ENCODE measurements around the gene TAP1. TPM values are rescaled to one million over a fixed set of nuclear protein-coding genes. Genes with fewer than 3 reads are reported as not detected.

TAP1 gene
- total RNA-seq, 1 donor from 2014 or later = 29.7 TPM

- Mint-ChIP-seq H3K4me1 (ENCODE audit: low read depth) (peaks cover 8% of the 10 kb centered on the region), H3K27me3 (ENCODE audit: low read depth) (peaks cover 7% of the 10 kb centered on the region), H3K4me3 (ENCODE audit: unreplicated experiment) (no peak overlapping the region), H3K9me3 (ENCODE audit: low read depth) (no peaks in the 10 kb centered on the region), H3K27ac (ENCODE audit: unreplicated experiment) (no peak overlapping the region), H3K36me3 (ENCODE audit: low read depth) (no peaks in the 10 kb centered on the region)
- no peak for TF ChIP-seq CTCF (IDR thresholded peaks at IDR 0.05)
- no peak for DNase-seq (ENCODE audit: low spot score)
These were observed 33.8 kb downstream of the TAP1 start for GRCh38 chr6:32819729-32820128.

- Mint-ChIP-seq H3K27ac (ENCODE audit: unreplicated experiment) (no peak overlapping the region), H3K27me3 (ENCODE audit: low read depth) (peaks cover 10% of the 10 kb centered on the region), H3K4me3 (ENCODE audit: unreplicated experiment) (no peak overlapping the region), H3K36me3 (ENCODE audit: low read depth) (no peaks in the 10 kb centered on the region), H3K4me1 (ENCODE audit: low read depth) (peaks cover 8% of the 10 kb centered on the region), H3K9me3 (ENCODE audit: low read depth) (no peaks in the 10 kb centered on the region)
- no peak for TF ChIP-seq CTCF (IDR thresholded peaks at IDR 0.05)
- DNase-seq (ENCODE audit: low spot score) = no peak
These were observed 34.6 kb downstream of the TAP1 start for GRCh38 chr6:32818867-32819266.

DNA sequence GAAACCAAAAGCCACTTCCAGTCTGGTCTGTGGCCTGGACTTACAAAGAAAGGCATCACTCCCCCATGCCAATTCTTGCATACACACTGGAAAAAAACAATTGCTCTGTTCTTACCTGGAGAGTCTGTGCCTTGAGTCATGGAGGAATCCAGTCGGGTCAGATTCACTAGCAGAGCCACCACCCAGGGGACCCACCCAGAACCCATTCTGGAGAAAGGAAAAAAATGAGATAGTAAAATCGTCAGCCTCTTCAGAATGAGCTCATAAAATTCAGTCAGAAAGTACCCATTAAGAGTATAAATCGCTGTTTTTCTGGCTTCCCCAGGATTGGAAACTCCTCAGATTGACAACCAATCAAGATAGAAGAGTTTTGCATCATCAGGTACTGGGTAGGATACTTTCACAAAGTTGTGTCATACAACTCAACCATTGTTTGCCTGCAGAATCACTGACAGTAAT, 36.7 kb downstream of the TAP1 start, which contains the start of gene HLA-DOB:
Gene HLA-DOB, minus strand, starts transcription at position 257 of the 459 bp plus-strand sequence. Its CDS starts 51 bp downstream, at position 206.
- no peak for DNase-seq (ENCODE audit: low spot score)
- Mint-ChIP-seq H3K27ac (ENCODE audit: unreplicated experiment) (no peak within 1 kb of the TSS), H3K4me3 (ENCODE audit: unreplicated experiment) (no peak within 1 kb of the TSS), H3K27me3 (ENCODE audit: low read depth) (peaks cover 23% of the 10 kb centered on the region), H3K9me3 (ENCODE audit: low read depth) (no peaks in the 10 kb centered on the region), H3K36me3 (ENCODE audit: low read depth) (peaks cover 3% of the 10 kb centered on the region), H3K4me1 (ENCODE audit: low read depth) (peaks cover 8% of the 10 kb centered on the region)
- TF ChIP-seq CTCF (IDR thresholded peaks at IDR 0.05) = no peak

DNA sequence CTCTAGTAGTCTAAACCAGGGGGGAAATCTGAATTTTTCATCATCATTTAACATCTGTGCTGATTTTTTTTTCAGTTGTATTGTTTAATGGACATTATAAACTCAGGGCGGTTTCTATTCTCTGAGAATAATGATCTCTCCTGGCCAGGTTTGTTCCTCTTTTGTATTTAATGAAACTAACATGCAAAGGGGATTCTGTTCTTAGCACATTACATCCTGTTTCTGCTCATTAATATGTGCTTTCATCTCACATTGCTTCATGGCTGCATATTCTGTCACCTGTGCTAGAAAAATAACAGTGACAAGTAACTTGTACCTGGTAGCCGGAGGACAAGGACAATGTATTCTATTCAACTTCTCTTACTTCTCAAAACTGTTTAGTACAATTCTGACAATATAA, 37.5 kb downstream of the TAP1 start:
- DNase-seq (ENCODE audit: low spot score) = no peak
- no peak for TF ChIP-seq CTCF (IDR thresholded peaks at IDR 0.05)
- H3K4me1 Mint-ChIP-seq (ENCODE audit: low read depth) = peaks cover 8% of the 10 kb centered on the region
- H3K27ac Mint-ChIP-seq (ENCODE audit: unreplicated experiment) = no peak overlapping the region
- H3K9me3 Mint-ChIP-seq (ENCODE audit: low read depth) = no peaks in the 10 kb centered on the region
- H3K4me3 Mint-ChIP-seq (ENCODE audit: unreplicated experiment) = no peak overlapping the region
- peaks cover 3% of the 10 kb centered on the region for H3K36me3 Mint-ChIP-seq (ENCODE audit: low read depth)
- H3K27me3 Mint-ChIP-seq (ENCODE audit: low read depth) = peaks cover 23% of the 10 kb centered on the region

DNA sequence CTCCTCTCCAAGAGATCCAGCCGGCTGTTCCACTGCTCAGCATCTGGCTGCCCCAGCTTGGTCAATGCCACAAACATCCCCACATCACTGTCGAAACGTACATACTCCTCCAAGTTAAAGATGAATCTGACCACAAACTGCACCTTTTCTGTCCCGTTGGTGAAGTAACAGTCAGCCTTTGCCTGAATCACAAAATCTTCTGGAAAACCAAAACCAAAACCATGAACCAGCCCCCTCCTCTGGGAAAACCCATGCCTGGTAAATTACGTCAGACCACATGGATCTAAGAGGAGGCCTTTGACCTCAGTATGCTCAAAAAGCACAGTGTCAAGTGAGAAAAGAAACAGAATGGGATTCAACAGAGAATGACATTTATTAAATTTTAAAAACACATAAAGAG, 38.4 kb downstream of the TAP1 start:
- peaks cover 3% of the 10 kb centered on the region for H3K36me3 Mint-ChIP-seq (ENCODE audit: low read depth)
- no peak for DNase-seq (ENCODE audit: low spot score)
- no peak for TF ChIP-seq CTCF (IDR thresholded peaks at IDR 0.05)

More for the DNA sequence above, 38.4 kb downstream of the TAP1 start:
- H3K9me3 Mint-ChIP-seq (ENCODE audit: low read depth) = no peaks in the 10 kb centered on the region
- H3K4me3 Mint-ChIP-seq (ENCODE audit: unreplicated experiment) = no peak overlapping the region
- H3K4me1 Mint-ChIP-seq (ENCODE audit: low read depth) = peaks cover 8% of the 10 kb centered on the region
- H3K27ac Mint-ChIP-seq (ENCODE audit: unreplicated experiment) = peak overlapping the region; percentile 54
- H3K27me3 Mint-ChIP-seq (ENCODE audit: low read depth) = peaks cover 28% of the 10 kb centered on the region

Data from chondrocyte (in vitro differentiated cells).